ENCODE measurements around the gene RNF213. TPM values are rescaled to one million over a fixed set of nuclear protein-coding genes. Genes with fewer than 3 reads are reported as not detected.
"Not testable (repeated sequence)": the region's sequence is repeated elsewhere in the genome, so short reads cannot be mapped to it uniquely, and the experiment has no call there.

RNF213 gene
- total RNA-seq, 1 experiment from 2014 or later: 71.4 TPM

- intact Hi-C loops (cut with micrococcal nuclease): no loop called here
- DNase-seq: no peak
- Histone ChIP-seq H3F3A (ENCODE audit: low read length, unreplicated experiment) (no peaks in the 10 kb centered on the region), H3K27me3 (ENCODE audit: low read length) (no peaks in the 10 kb centered on the region), H3K4me3 (ENCODE audit: low read length) (no peak overlapping the region), H3K36me3 (ENCODE audit: low read depth, low read length) (no peaks in the 10 kb centered on the region), H3K79me2 (ENCODE audit: low read length) (no peaks in the 10 kb centered on the region), H3K4me1 (ENCODE audit: insufficient read depth, low read length) (peaks cover 6% of the 10 kb centered on the region; the same call in 1 of the 2 replicates), H4K20me1 (ENCODE audit: low read length) (no peaks in the 10 kb centered on the region), H3K9ac (ENCODE audit: low read length) (no peak overlapping the region), H3K9me3 (ENCODE audit: low read length) (no peaks in the 10 kb centered on the region), H3K27ac (ENCODE audit: low read length) (no peak overlapping the region), H3K4me2 (ENCODE audit: low read length) (0 out of 2 replicates have a peak overlapping the region, but pooled peaks have one; percentile 4), H3K9me2 (replicated peaks; ENCODE audit: low read length) (no peaks in the 10 kb centered on the region), H2AFZ (ENCODE audit: low read length) (no peak overlapping the region)
- no TSS peak for BruUV-seq (replicated peaks)
- ChIA-PET CTCF (no interaction called here), POLR2A (ENCODE audit: unreplicated experiment) (no interaction called here)
- no peak for ATAC-seq
- TF ChIP-seq CTCF (conservative IDR thresholded peaks at IDR 0.05; ENCODE audit: low read depth, low read length) (no peak), EZH2 (IDR thresholded peaks at IDR 0.05; ENCODE audit: low read length, unreplicated experiment) (no peak), EZH2phosphoT487 (IDR thresholded peaks at IDR 0.05; ENCODE audit: borderline replicate concordance, low read length) (no peak)
These were observed 148.2 kb downstream of the RNF213 start for GRCh38 chr17:80408872-80409271.

- no peak overlapping the region for H3K27ac ChIP-seq (ENCODE audit: low read length)
- intact Hi-C loops (cut with micrococcal nuclease): no loop called here
- H3K27me3 ChIP-seq (ENCODE audit: low read length): no peaks in the 10 kb centered on the region
- ATAC-seq (no peak), DNase-seq (no peak)
- H3K4me3 ChIP-seq (ENCODE audit: low read length): no peak overlapping the region
- no peaks in the 10 kb centered on the region for H3K9me2 ChIP-seq (replicated peaks; ENCODE audit: low read length)
- no peak overlapping the region for H3K9ac ChIP-seq (ENCODE audit: low read length)
- no peak overlapping the region for H3K4me2 ChIP-seq (ENCODE audit: low read length)
- no peaks in the 10 kb centered on the region for H4K20me1 ChIP-seq (ENCODE audit: low read length)
- CTCF ChIA-PET: no interaction called here
- no peaks in the 10 kb centered on the region for H3K79me2 ChIP-seq (ENCODE audit: low read length)
- peaks cover 9% of the 10 kb centered on the region; the same call in 1 of the 2 replicates for H3K4me1 ChIP-seq (ENCODE audit: insufficient read depth, low read length)
- no TSS peak for BruUV-seq (replicated peaks)
- POLR2A ChIA-PET (ENCODE audit: unreplicated experiment): no interaction called here
- H3K36me3 ChIP-seq (ENCODE audit: low read depth, low read length): no peaks in the 10 kb centered on the region
- no peak overlapping the region for H2AFZ ChIP-seq (ENCODE audit: low read length)
- H3F3A ChIP-seq (ENCODE audit: low read length, unreplicated experiment): no peaks in the 10 kb centered on the region
- no peak for TF ChIP-seq EZH2 (IDR thresholded peaks at IDR 0.05; ENCODE audit: low read length, unreplicated experiment)
- no peak for TF ChIP-seq CTCF (conservative IDR thresholded peaks at IDR 0.05; ENCODE audit: low read depth, low read length)
- no peak for TF ChIP-seq EZH2phosphoT487 (IDR thresholded peaks at IDR 0.05; ENCODE audit: borderline replicate concordance, low read length)
- H3K9me3 ChIP-seq (ENCODE audit: low read length): no peaks in the 10 kb centered on the region
These were observed 149.0 kb downstream of the RNF213 start for GRCh38 chr17:80409626-80410025.

- CTCF ChIA-PET; DNase-seq; H3K9ac ChIP-seq (ENCODE audit: low read length); H3K27me3 ChIP-seq (ENCODE audit: low read length); H3K79me2 ChIP-seq (ENCODE audit: low read length); H4K20me1 ChIP-seq (ENCODE audit: low read length); H3K36me3 ChIP-seq (ENCODE audit: low read depth, low read length); BruUV-seq (replicated peaks); H3K4me3 ChIP-seq (ENCODE audit: low read length); H2AFZ ChIP-seq (ENCODE audit: low read length); H3F3A ChIP-seq (ENCODE audit: low read length, unreplicated experiment); intact Hi-C loops (cut with micrococcal nuclease); H3K27ac ChIP-seq (ENCODE audit: low read length); H3K9me2 ChIP-seq (replicated peaks; ENCODE audit: low read length); H3K4me1 ChIP-seq (ENCODE audit: insufficient read depth, low read length); POLR2A ChIA-PET (ENCODE audit: unreplicated experiment); H3K9me3 ChIP-seq (ENCODE audit: low read length); ATAC-seq; H3K4me2 ChIP-seq (ENCODE audit: low read length): not testable (repeated sequence)
These were observed 149.9 kb downstream of the RNF213 start for GRCh38 chr17:80410441-80411087.
